Endodermal cell (in vitro differentiated cells): ENCODE measurements around the gene EPB41. TPM values are rescaled to one million over a fixed set of nuclear protein-coding genes. Genes with fewer than 3 reads are reported as not detected.

Experiments
- DNase-seq: peaks from one replicate; pipeline ENCODE4 v3.0.0-alpha.2; 2017
- H3K27ac ChIP-seq: 2 replicates; pipeline ENCODE4 v1.5.1; 2013; ENCODE audit warnings: mild to moderate bottlenecking, low read depth, low read length, moderate library complexity
- H3K27me3 ChIP-seq: 2 replicates; pipeline ENCODE4 v1.6.1; 2013; ENCODE audit warnings: mild to moderate bottlenecking, low read length, moderate library complexity; ENCODE audit not compliant: insufficient read depth, control insufficient read depth, poor library complexity, severe bottlenecking
- H3K36me3 ChIP-seq: 2 replicates; pipeline ENCODE4 v1.7.0; 2013; ENCODE audit warnings: mild to moderate bottlenecking, low read length, moderate library complexity; ENCODE audit not compliant: control insufficient read depth, insufficient read depth
- H3K4me1 ChIP-seq: one replicate; pipeline ENCODE4 v1.7.0; 2013; ENCODE audit warnings: low read length; ENCODE audit not compliant: control insufficient read depth, insufficient read depth
- H3K4me3 ChIP-seq: 2 replicates; pipeline ENCODE4 v1.5.1; 2013; ENCODE audit warnings: mild to moderate bottlenecking, low read length, moderate library complexity
- H3K9ac ChIP-seq: 2 replicates; pipeline ENCODE4 v1.6.1; 2013; ENCODE audit warnings: mild to moderate bottlenecking, low read length, moderate library complexity; ENCODE audit not compliant: poor library complexity, severe bottlenecking; ENCODE audit errors: extremely low read depth
- H3K9me3 ChIP-seq: 2 replicates; pipeline ENCODE4 v1.6.1; 2013; ENCODE audit warnings: mild to moderate bottlenecking, low read length, moderate library complexity; ENCODE audit not compliant: control insufficient read depth
- H3K27ac Mint-ChIP-seq: 2 replicates; pipeline ENCODE4 v1.8.0; 2020; ENCODE audit warnings: mixed read lengths
- H3K27me3 Mint-ChIP-seq: 2 replicates; pipeline ENCODE4 v1.8.0; 2021; ENCODE audit warnings: mild to moderate bottlenecking, mixed read lengths; ENCODE audit not compliant: insufficient read depth
- H3K36me3 Mint-ChIP-seq: 2 replicates; pipeline ENCODE4 v1.8.0; 2020; ENCODE audit warnings: low read depth, mixed read lengths
- H3K4me1 Mint-ChIP-seq: 2 replicates; pipeline ENCODE4 v1.8.0; 2020; ENCODE audit warnings: mixed read lengths
- H3K4me3 Mint-ChIP-seq: 2 replicates; pipeline ENCODE4 v1.8.0; 2020; ENCODE audit warnings: mild to moderate bottlenecking, moderate library complexity, mixed read lengths
- H3K9me3 Mint-ChIP-seq: 2 replicates; pipeline ENCODE4 v1.8.0; 2020; ENCODE audit warnings: mild to moderate bottlenecking, mixed read lengths
- WGBS, 2 experiments: methylation state at CpG; one replicate each; pipeline versions ENCODE4 v1.1.5 to v1.1.7; 2013; ENCODE audit warnings: missing lambda C conversion rate in 2 of 2, mixed read lengths in 1 of 2; ENCODE audit not compliant: insufficient coverage in 1 of 2, insufficient read length in 1 of 2; 5-methylcytosine and 5-hydroxymethylcytosine counted together
- total RNA-seq, 2 donors: library from RNA; stranded (reverse); fragmentation: NEBNext Ultra II Directional in 1 of 2; extraction: Animal tissue kit (Norgen Biotek cat#: 25700) in 1 of 2; gene quantifications; 2 replicates in 1 of 2; 3 replicates in 1 of 2; pipeline ENCODE4 v1.2.1, GENCODE V29; 2021
- TF ChIP-seq, protein P1 (sequence below): fragments of 200-600 bp; sonication (generic); conservative IDR thresholded peaks from 2 replicates; pipeline ENCODE4 v1.5.0; 2021; ENCODE audit warnings: antibody characterized with exemption, mild to moderate bottlenecking

Gene EPB41
- total RNA-seq, 2 donors from 2014 or later = 60.3 to 91.0 TPM

DNA sequence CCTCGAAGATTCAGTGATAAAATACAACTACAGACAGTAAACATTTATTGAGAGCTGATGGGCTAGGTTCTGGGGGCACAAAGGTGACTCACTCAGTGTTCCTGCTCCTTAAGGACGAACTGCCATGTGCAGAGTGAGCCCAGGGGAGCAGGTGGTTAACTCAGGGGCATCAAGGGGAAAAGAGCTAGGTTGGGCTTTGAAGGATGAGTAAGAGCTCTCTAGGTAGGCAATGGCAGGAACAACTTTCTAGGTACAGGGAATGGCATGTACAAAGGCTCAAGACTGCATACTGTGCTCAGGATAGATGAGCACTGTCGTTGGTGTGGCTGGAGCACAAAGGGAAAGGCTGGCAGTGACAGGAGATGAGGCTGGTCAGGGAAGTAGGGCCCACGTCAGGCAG, 16.6 kb upstream of the EPB41 start:
- H3K4me3 ChIP-seq = no peak overlapping the region
- peaks cover 3% of the 10 kb centered on the region for H3K4me1 ChIP-seq
- peak overlapping the region; percentile 55 for H3K27ac Mint-ChIP-seq
- no peaks in the 10 kb centered on the region for H3K27me3 ChIP-seq
- WGBS, 2 experiments = 60 to 88% methylated on average over 1 to 4 of the region's 4 CpGs
- no peaks in the 10 kb centered on the region for H3K9me3 Mint-ChIP-seq
- DNase-seq = no peak
- no peak overlapping the region for H3K27ac ChIP-seq
- TF ChIP-seq, protein P1, sequence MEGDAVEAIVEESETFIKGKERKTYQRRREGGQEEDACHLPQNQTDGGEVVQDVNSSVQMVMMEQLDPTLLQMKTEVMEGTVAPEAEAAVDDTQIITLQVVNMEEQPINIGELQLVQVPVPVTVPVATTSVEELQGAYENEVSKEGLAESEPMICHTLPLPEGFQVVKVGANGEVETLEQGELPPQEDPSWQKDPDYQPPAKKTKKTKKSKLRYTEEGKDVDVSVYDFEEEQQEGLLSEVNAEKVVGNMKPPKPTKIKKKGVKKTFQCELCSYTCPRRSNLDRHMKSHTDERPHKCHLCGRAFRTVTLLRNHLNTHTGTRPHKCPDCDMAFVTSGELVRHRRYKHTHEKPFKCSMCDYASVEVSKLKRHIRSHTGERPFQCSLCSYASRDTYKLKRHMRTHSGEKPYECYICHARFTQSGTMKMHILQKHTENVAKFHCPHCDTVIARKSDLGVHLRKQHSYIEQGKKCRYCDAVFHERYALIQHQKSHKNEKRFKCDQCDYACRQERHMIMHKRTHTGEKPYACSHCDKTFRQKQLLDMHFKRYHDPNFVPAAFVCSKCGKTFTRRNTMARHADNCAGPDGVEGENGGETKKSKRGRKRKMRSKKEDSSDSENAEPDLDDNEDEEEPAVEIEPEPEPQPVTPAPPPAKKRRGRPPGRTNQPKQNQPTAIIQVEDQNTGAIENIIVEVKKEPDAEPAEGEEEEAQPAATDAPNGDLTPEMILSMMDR = no peak
- H3K36me3 ChIP-seq = no peaks in the 10 kb centered on the region
- no peak overlapping the region for H3K4me3 Mint-ChIP-seq
- H3K9ac ChIP-seq = no peak overlapping the region
- H3K9me3 ChIP-seq = no peaks in the 10 kb centered on the region
- no peaks in the 10 kb centered on the region for H3K27me3 Mint-ChIP-seq
- H3K4me1 Mint-ChIP-seq = peaks cover 2% of the 10 kb centered on the region
- H3K36me3 Mint-ChIP-seq = no peaks in the 10 kb centered on the region

DNA sequence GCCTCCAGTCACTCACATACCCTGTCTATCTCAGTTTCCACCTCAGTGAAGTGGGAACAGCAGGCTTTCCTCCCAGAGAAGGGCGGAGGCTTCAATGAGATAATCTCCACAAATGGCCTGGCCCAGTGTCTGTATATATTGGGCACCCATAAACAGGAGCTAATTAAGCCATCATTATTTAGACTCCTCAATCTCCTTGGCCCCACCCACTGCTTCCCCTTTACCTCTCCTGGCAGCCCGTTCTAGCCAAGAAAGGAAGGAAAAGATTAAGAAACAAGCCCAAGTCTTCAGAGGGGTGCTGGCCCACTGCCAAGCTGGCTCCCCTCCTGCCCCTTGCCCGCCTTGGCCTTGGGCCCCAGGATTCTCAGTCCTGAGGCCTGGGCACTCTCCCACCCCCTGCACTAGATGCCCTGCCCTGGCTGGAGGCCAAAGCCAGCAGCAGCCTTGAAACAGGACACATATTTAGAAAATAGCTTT, 15.9 kb upstream of the EPB41 start:
- no peak overlapping the region for H3K4me3 ChIP-seq
- TF ChIP-seq, protein P1 = no peak
- WGBS, 2 experiments = 92 to 100% methylated on average over 1 to 3 of the region's 3 CpGs
- Mint-ChIP-seq H3K4me3 (no peak overlapping the region), H3K27ac (no peak overlapping the region), H3K9me3 (no peaks in the 10 kb centered on the region), H3K36me3 (no peaks in the 10 kb centered on the region), H3K4me1 (peaks cover 2% of the 10 kb centered on the region), H3K27me3 (no peaks in the 10 kb centered on the region)
- H3K4me1 ChIP-seq = peaks cover 2% of the 10 kb centered on the region
- H3K27ac ChIP-seq = no peak overlapping the region
- no peak overlapping the region for H3K9ac ChIP-seq
- H3K36me3 ChIP-seq = no peaks in the 10 kb centered on the region
- no peak for DNase-seq
- no peaks in the 10 kb centered on the region for H3K27me3 ChIP-seq
- H3K9me3 ChIP-seq = no peaks in the 10 kb centered on the region

DNA sequence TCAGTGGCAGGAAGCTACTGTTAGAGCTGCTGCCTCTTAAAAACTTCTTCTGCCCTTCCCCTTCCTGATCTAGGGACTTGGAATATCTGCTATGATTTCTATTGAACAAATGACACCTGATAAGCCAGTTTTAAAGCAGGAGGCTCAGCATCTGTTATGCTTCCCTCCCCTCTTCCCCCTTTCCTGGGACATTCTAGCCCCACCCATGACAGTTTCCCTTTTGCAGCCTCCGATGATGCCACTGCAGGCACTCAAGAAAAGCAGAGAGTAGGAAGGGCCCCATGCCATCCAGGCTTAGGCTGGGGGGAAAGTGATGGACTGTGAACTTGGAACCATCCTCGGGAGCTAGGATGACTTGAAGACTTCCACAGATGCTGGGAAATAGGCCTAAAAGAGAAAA, 15.1 kb upstream of the EPB41 start:
- Histone ChIP-seq H3K36me3 (no peaks in the 10 kb centered on the region), H3K27me3 (no peaks in the 10 kb centered on the region), H3K4me3 (no peak overlapping the region), H3K4me1 (no peaks in the 10 kb centered on the region), H3K9me3 (peaks cover 2% of the 10 kb centered on the region), H3K27ac (no peak overlapping the region), H3K9ac (no peak overlapping the region)
- Mint-ChIP-seq H3K4me1 (no peaks in the 10 kb centered on the region), H3K36me3 (no peaks in the 10 kb centered on the region), H3K27ac (no peak overlapping the region), H3K9me3 (peaks cover under 1% of the 10 kb centered on the region), H3K4me3 (no peak overlapping the region), H3K27me3 (no peaks in the 10 kb centered on the region)
- TF ChIP-seq, protein P1 = no peak
- no peak for DNase-seq
- 86 to 89% methylated on average over 1 to 2 of the region's 2 CpGs for WGBS, 2 experiments
